ENCODE measurements around the gene FNDC3B. TPM values are rescaled to one million over a fixed set of nuclear protein-coding genes. Genes with fewer than 3 reads are reported as not detected.
A peak's percentile ranks its signal among the peaks of the same experiment; 100 is the strongest.

Gene FNDC3B
- total RNA-seq, 1 donor from 2014 or later, result 204 TPM

GRCh38 chr3:172103724-172104123 lies 64.3 kb downstream of the FNDC3B start:
- no peak for DNase-seq (ENCODE audit: low spot score)
- Mint-ChIP-seq H3K4me1 (ENCODE audit: unreplicated experiment) (peaks cover 72% of the 10 kb centered on the region), H3K27ac (ENCODE audit: unreplicated experiment) (peak overlapping the region; percentile 4), H3K36me3 (ENCODE audit: low read depth, unreplicated experiment) (peaks cover 7% of the 10 kb centered on the region), H3K4me3 (ENCODE audit: unreplicated experiment) (no peak overlapping the region), H3K27me3 (ENCODE audit: unreplicated experiment) (no peaks in the 10 kb centered on the region), H3K9me3 (ENCODE audit: unreplicated experiment) (no peaks in the 10 kb centered on the region)
- no peak for TF ChIP-seq CTCF (IDR thresholded peaks at IDR 0.05; ENCODE audit: unreplicated experiment)

- TF ChIP-seq CTCF (IDR thresholded peaks at IDR 0.05; ENCODE audit: unreplicated experiment), result no peak
- Mint-ChIP-seq H3K9me3 (ENCODE audit: unreplicated experiment) (no peaks in the 10 kb centered on the region), H3K4me3 (ENCODE audit: unreplicated experiment) (no peak overlapping the region), H3K36me3 (ENCODE audit: low read depth, unreplicated experiment) (peaks cover 10% of the 10 kb centered on the region), H3K4me1 (ENCODE audit: unreplicated experiment) (peaks cover 65% of the 10 kb centered on the region), H3K27me3 (ENCODE audit: unreplicated experiment) (no peaks in the 10 kb centered on the region), H3K27ac (ENCODE audit: unreplicated experiment) (peak overlapping the region; percentile 90)
- no peak for DNase-seq (ENCODE audit: low spot score)
Observed at GRCh38 chr3:172104471-172105072, 65.2 kb downstream of the FNDC3B start.

- peaks cover 65% of the 10 kb centered on the region for H3K4me1 Mint-ChIP-seq (ENCODE audit: unreplicated experiment)
- no peaks in the 10 kb centered on the region for H3K9me3 Mint-ChIP-seq (ENCODE audit: unreplicated experiment)
- H3K27me3 Mint-ChIP-seq (ENCODE audit: unreplicated experiment), result no peaks in the 10 kb centered on the region
- H3K4me3 Mint-ChIP-seq (ENCODE audit: unreplicated experiment), result no peak overlapping the region
- TF ChIP-seq CTCF (IDR thresholded peaks at IDR 0.05; ENCODE audit: unreplicated experiment), result no peak
- H3K36me3 Mint-ChIP-seq (ENCODE audit: low read depth, unreplicated experiment), result peaks cover 20% of the 10 kb centered on the region
- DNase-seq (ENCODE audit: low spot score), result no peak
- no peak overlapping the region for H3K27ac Mint-ChIP-seq (ENCODE audit: unreplicated experiment)
Observed at GRCh38 chr3:172106037-172106954, 66.9 kb downstream of the FNDC3B start.

GRCh38 chr3:172106989-172107388 lies 67.6 kb downstream of the FNDC3B start:
- Mint-ChIP-seq H3K4me3 (ENCODE audit: unreplicated experiment) (no peak overlapping the region), H3K27me3 (ENCODE audit: unreplicated experiment) (no peaks in the 10 kb centered on the region), H3K9me3 (ENCODE audit: unreplicated experiment) (no peaks in the 10 kb centered on the region), H3K4me1 (ENCODE audit: unreplicated experiment) (peaks cover 70% of the 10 kb centered on the region), H3K27ac (ENCODE audit: unreplicated experiment) (no peak overlapping the region), H3K36me3 (ENCODE audit: low read depth, unreplicated experiment) (peaks cover 20% of the 10 kb centered on the region)
- TF ChIP-seq CTCF (IDR thresholded peaks at IDR 0.05; ENCODE audit: unreplicated experiment), result no peak
- no peak for DNase-seq (ENCODE audit: low spot score)

GRCh38 chr3:172107403-172107802 lies 68.0 kb downstream of the FNDC3B start:
- Mint-ChIP-seq H3K4me3 (ENCODE audit: unreplicated experiment) (no peak overlapping the region), H3K4me1 (ENCODE audit: unreplicated experiment) (peaks cover 70% of the 10 kb centered on the region), H3K27ac (ENCODE audit: unreplicated experiment) (peak overlapping the region; percentile 25), H3K9me3 (ENCODE audit: unreplicated experiment) (no peaks in the 10 kb centered on the region), H3K27me3 (ENCODE audit: unreplicated experiment) (no peaks in the 10 kb centered on the region), H3K36me3 (ENCODE audit: low read depth, unreplicated experiment) (peaks cover 20% of the 10 kb centered on the region)
- no peak for TF ChIP-seq CTCF (IDR thresholded peaks at IDR 0.05; ENCODE audit: unreplicated experiment)
- no peak for DNase-seq (ENCODE audit: low spot score)

Data from endothelial cell (in vitro differentiated cells).